Thyroid gland (tissue), 4 donors: ENCODE data around the gene ATP6V1C2. TPM values are rescaled to one million over a fixed set of nuclear protein-coding genes. Genes with fewer than 3 reads are reported as not detected.
A peak's percentile ranks its signal among the peaks of the same experiment; 100 is the strongest.

Experiments
- DNase-seq, 2 donors: peaks; one replicate each; pipeline ENCODE4 v3.0.0-alpha.2; 2019
- H3K27ac ChIP-seq, 3 donors: fragments of 200-600 bp; sonication (generic); 1 replicate in 2 of 3; 2 replicates in 1 of 3; pipeline ENCODE4 v1.5.1; 2016 to 2019; ENCODE audit warnings: mild to moderate bottlenecking in 1 of 3, moderate library complexity in 1 of 3
- H3K27me3 ChIP-seq: fragments of 200-600 bp; sonication (generic); one replicate; pipeline ENCODE4 v1.5.1; 2019
- H3K36me3 ChIP-seq, 2 donors: fragments of 200-600 bp; sonication (generic); one replicate each; pipeline ENCODE4 v1.5.1; 2016 to 2019
- H3K4me1 ChIP-seq, 2 donors: fragments of 200-600 bp; sonication (generic); one replicate each; pipeline ENCODE4 v1.5.1; 2017 to 2019
- H3K4me3 ChIP-seq, 3 donors: fragments of 200-600 bp; sonication (generic); replicated peaks in 1 of 3; 1 replicate in 2 of 3; 2 replicates in 1 of 3; pipeline ENCODE4 v1.5.1; 2016; ENCODE audit warnings: mild to moderate bottlenecking in 1 of 3
- H3K9me3 ChIP-seq: fragments of 200-600 bp; sonication (generic); one replicate; pipeline ENCODE4 v1.5.1; 2017
- POLR2A ChIP-seq, 2 donors: fragments of 450-650 bp; IDR thresholded peaks; one replicate each; pipeline ENCODE4 v1.6.1; 2017; ENCODE audit warnings: antibody characterized with exemption in 2 of 2, mild to moderate bottlenecking in 2 of 2, moderate library complexity in 1 of 2
- WGBS, 2 donors: methylation state at CpG; one replicate each; pipeline ENCODE4 v1.1.5; 2017; 5-methylcytosine and 5-hydroxymethylcytosine counted together
- intact Hi-C: fragments of 100-400 bp; cut with DNase I; formaldehyde crosslinking; loops from one replicate; pipeline ENCODE4 v1.15.1; 2023
- total RNA-seq, 4 donors: library from RNA; depleted of rRNA; stranded (reverse); fragments of >200 nt; gene quantifications; one replicate each; pipeline ENCODE4 v1.2.3, GENCODE V29; 2016
- TF ChIP-seq, protein P1 (sequence below), 6 experiments: fragments of 200-600 bp in 3 of 6; fragments of 450-650 bp in 3 of 6; sonication (generic) in 3 of 6; IDR thresholded peaks; one replicate each; pipeline ENCODE4 v1.5.1; 2016 to 2019; ENCODE audit warnings: antibody characterized with exemption in 6 of 6, mild to moderate bottlenecking in 2 of 6, inconsistent platforms in 1 of 6, moderate library complexity in 1 of 6

Gene ATP6V1C2
- total RNA-seq, 4 donors from 2014 or later = not detected

DNA sequence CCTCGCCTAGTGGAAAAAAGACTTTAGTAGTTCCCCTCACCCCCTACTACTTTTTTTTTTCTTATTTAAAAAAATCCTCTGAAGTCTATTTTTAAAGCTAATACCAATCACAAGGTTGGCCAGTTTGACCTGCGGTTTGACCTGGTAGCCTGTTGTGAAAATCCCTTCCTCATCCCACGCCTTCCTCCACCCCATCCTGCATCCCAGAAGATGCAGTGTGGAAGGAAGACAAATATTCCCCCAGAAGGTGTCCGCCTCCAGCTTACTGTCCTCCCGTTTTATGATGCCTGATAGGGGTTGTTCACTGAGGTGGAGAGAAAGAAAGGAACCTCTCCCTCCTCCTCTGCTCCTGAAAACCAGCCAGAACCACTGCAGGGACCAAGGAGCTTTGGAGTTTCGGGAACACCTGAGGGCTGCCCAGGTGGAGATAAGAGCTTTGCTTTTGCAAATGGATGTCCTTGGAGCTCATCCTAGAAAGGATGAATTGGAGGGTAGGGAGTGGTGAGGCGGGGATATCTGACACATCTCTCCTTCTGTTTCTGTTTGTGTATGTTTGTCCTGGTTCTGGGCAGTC, 909 bp downstream of the ATP6V1C2 start:
- Histone ChIP-seq H3K27me3 (peaks cover 21% of the 10 kb centered on the region), H3K4me3 (peak overlapping the region in 1 of 3 donors; percentile 27), H3K36me3 (no peaks in the 10 kb centered on the region), H3K4me1 (peaks cover 6 to 15% of the 10 kb centered on the region in 2 donors), H3K27ac (no peak overlapping the region), H3K9me3 (no peaks in the 10 kb centered on the region)
- 21 to 23% methylated on average over 7 of the region's 7 CpGs for WGBS, 2 donors
- TF ChIP-seq, protein P1, sequence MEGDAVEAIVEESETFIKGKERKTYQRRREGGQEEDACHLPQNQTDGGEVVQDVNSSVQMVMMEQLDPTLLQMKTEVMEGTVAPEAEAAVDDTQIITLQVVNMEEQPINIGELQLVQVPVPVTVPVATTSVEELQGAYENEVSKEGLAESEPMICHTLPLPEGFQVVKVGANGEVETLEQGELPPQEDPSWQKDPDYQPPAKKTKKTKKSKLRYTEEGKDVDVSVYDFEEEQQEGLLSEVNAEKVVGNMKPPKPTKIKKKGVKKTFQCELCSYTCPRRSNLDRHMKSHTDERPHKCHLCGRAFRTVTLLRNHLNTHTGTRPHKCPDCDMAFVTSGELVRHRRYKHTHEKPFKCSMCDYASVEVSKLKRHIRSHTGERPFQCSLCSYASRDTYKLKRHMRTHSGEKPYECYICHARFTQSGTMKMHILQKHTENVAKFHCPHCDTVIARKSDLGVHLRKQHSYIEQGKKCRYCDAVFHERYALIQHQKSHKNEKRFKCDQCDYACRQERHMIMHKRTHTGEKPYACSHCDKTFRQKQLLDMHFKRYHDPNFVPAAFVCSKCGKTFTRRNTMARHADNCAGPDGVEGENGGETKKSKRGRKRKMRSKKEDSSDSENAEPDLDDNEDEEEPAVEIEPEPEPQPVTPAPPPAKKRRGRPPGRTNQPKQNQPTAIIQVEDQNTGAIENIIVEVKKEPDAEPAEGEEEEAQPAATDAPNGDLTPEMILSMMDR (IDR thresholded peaks at IDR 0.05) = no peak
- TF ChIP-seq POLR2A (IDR thresholded peaks at IDR 0.05) = no peak
- intact Hi-C loops = no loop called here
- peak in 1 of 2 donors; percentile 3 for DNase-seq

DNA sequence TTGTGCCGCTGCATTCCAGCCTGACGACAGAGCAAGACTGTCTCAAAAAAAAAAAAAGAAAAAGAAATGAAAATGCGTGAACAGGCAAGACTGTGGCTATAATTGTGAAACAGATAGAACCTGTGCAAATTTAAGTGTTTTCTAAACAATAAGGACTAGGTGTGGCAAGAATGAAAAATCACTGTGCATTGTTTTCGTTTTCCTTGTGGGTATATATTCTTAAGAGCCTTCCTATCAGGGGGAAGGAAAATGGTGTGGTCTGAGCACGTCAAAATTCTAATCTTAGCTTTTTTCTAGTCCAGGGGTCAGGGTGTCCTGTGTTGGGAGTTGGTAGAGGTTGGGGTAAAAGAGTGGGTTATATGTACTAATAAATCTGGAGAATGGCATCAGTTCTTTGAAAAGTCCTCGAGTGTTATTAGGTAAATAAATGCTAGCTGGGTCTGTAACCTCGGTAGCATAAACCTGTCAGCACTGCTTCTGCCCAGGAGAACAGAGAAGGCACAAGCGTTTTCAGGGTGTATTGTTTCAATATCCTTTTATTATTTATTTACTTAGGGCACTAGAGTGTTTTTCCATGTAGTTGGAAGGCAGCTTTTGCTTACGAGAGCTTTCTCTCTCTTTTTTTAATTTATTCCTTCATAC, 11.6 kb downstream of the ATP6V1C2 start:
- intact Hi-C loops = no loop called here
- no peak overlapping the region for H3K27ac ChIP-seq
- H3K4me3 ChIP-seq = no peak overlapping the region
- no peaks in the 10 kb centered on the region for H3K36me3 ChIP-seq
- TF ChIP-seq, protein P1 (IDR thresholded peaks at IDR 0.05) = no peak
- TF ChIP-seq POLR2A (IDR thresholded peaks at IDR 0.05) = no peak
- H3K4me1 ChIP-seq = no peaks in the 10 kb centered on the region
- H3K27me3 ChIP-seq = no peaks in the 10 kb centered on the region
- DNase-seq = no peak
- H3K9me3 ChIP-seq = no peaks in the 10 kb centered on the region
- WGBS, 2 donors = 51 to 56% methylated on average over 9 of the region's 9 CpGs

DNA sequence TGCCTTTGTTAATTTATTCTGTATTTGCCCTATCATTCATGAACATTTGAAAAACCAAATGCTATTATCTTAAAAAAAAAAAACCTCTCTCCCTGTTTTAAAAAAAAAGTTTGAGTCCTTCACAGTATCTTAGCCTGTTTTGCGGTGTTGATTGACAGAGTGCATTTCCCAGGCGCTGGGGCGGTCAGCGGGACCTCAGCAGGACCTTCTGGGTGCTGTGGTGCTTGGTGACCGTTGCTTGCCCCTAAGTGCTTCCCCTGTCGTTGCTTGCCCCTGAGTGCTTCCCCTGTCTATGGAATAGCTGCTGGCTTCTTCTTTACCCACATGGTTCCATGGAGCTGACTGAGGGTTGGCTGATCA, 12.1 kb downstream of the ATP6V1C2 start:
- WGBS, 2 donors = 55 to 56% methylated on average over 6 of the region's 6 CpGs
- no peak for DNase-seq
- Histone ChIP-seq H3K36me3 (no peaks in the 10 kb centered on the region), H3K4me1 (no peaks in the 10 kb centered on the region), H3K27ac (no peak overlapping the region), H3K27me3 (no peaks in the 10 kb centered on the region), H3K9me3 (no peaks in the 10 kb centered on the region), H3K4me3 (no peak overlapping the region)
- intact Hi-C loops = no loop called here
- TF ChIP-seq, protein P1 (IDR thresholded peaks at IDR 0.05) = no peak
- no peak for TF ChIP-seq POLR2A (IDR thresholded peaks at IDR 0.05)

DNA sequence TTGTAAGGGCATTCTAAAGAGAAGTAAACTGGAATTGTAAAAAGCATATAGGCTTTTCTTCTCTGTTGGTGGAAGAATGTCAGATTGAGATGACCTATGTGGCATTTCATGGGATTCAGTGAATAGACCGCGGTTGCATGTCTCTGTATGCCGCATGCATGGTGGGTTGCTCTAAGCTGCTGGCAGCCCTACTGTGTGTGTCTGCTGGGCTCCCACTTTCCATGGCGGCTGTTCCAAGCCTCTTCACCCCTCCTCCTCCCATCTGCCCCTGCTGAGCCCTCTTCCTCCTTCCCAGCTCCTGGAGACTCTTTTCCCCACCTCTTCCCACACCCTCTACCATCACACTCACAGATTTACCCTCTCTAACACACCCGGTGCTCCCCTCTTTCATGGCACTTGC, 12.6 kb downstream of the ATP6V1C2 start:
- H3K9me3 ChIP-seq = no peaks in the 10 kb centered on the region
- TF ChIP-seq POLR2A (IDR thresholded peaks at IDR 0.05) = no peak
- TF ChIP-seq, protein P1 (IDR thresholded peaks at IDR 0.05) = no peak
- H3K4me1 ChIP-seq = no peaks in the 10 kb centered on the region
- intact Hi-C loops = no loop called here
- no peaks in the 10 kb centered on the region for H3K27me3 ChIP-seq
- no peaks in the 10 kb centered on the region for H3K36me3 ChIP-seq
- no peak overlapping the region for H3K4me3 ChIP-seq
- no peak for DNase-seq
- 85 to 86% methylated on average over 5 of the region's 5 CpGs for WGBS, 2 donors
- H3K27ac ChIP-seq = no peak overlapping the region

DNA sequence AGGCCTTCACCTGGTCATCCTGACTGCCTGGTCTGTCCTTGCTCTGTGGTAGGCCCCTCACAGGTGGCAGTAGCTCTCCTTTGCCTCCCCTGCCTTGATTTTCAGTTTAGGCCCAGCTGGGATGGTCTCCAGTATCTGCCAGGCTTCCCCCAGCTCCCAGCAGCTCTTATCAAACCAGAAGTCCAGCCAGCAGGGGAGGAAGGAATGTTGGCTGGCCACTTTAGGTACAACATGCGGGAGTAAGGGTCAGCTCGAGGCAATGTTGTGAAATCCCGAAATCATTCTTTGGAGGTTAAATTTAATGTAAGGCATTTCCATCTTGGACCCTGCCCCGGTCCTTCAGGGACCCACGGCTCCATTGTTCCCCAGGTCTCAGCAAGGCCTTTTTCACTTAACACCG, 16.8 kb downstream of the ATP6V1C2 start:
- Histone ChIP-seq H3K4me1 (no peaks in the 10 kb centered on the region), H3K4me3 (no peak overlapping the region), H3K27me3 (no peaks in the 10 kb centered on the region), H3K27ac (no peak overlapping the region), H3K36me3 (no peaks in the 10 kb centered on the region), H3K9me3 (no peaks in the 10 kb centered on the region)
- 89 to 94% methylated on average over 6 of the region's 6 CpGs for WGBS, 2 donors
- DNase-seq = no peak
- no peak for TF ChIP-seq POLR2A (IDR thresholded peaks at IDR 0.05)
- TF ChIP-seq, protein P1 (IDR thresholded peaks at IDR 0.05) = no peak
- intact Hi-C loops = no loop called here
